Endodermal cell (in vitro differentiated cells): ENCODE measurements around the gene SEMA5A. TPM values are rescaled to one million over a fixed set of nuclear protein-coding genes. Genes with fewer than 3 reads are reported as not detected.

Experiments used
- DNase-seq: peaks from one replicate; pipeline ENCODE4 v3.0.0-alpha.2; 2017
- H3K27ac ChIP-seq: 2 replicates; pipeline ENCODE4 v1.5.1; 2013; ENCODE audit warnings: mild to moderate bottlenecking, low read depth, low read length, moderate library complexity
- H3K27me3 ChIP-seq: 2 replicates; pipeline ENCODE4 v1.6.1; 2013; ENCODE audit warnings: mild to moderate bottlenecking, low read length, moderate library complexity; ENCODE audit not compliant: insufficient read depth, control insufficient read depth, poor library complexity, severe bottlenecking
- H3K36me3 ChIP-seq: 2 replicates; pipeline ENCODE4 v1.7.0; 2013; ENCODE audit warnings: mild to moderate bottlenecking, low read length, moderate library complexity; ENCODE audit not compliant: control insufficient read depth, insufficient read depth
- H3K4me1 ChIP-seq: one replicate; pipeline ENCODE4 v1.7.0; 2013; ENCODE audit warnings: low read length; ENCODE audit not compliant: control insufficient read depth, insufficient read depth
- H3K4me3 ChIP-seq: 2 replicates; pipeline ENCODE4 v1.5.1; 2013; ENCODE audit warnings: mild to moderate bottlenecking, low read length, moderate library complexity
- H3K9ac ChIP-seq: 2 replicates; pipeline ENCODE4 v1.6.1; 2013; ENCODE audit warnings: mild to moderate bottlenecking, low read length, moderate library complexity; ENCODE audit not compliant: poor library complexity, severe bottlenecking; ENCODE audit errors: extremely low read depth
- H3K9me3 ChIP-seq: 2 replicates; pipeline ENCODE4 v1.6.1; 2013; ENCODE audit warnings: mild to moderate bottlenecking, low read length, moderate library complexity; ENCODE audit not compliant: control insufficient read depth
- H3K27ac Mint-ChIP-seq: 2 replicates; pipeline ENCODE4 v1.8.0; 2020; ENCODE audit warnings: mixed read lengths
- H3K27me3 Mint-ChIP-seq: 2 replicates; pipeline ENCODE4 v1.8.0; 2021; ENCODE audit warnings: mild to moderate bottlenecking, mixed read lengths; ENCODE audit not compliant: insufficient read depth
- H3K36me3 Mint-ChIP-seq: 2 replicates; pipeline ENCODE4 v1.8.0; 2020; ENCODE audit warnings: low read depth, mixed read lengths
- H3K4me1 Mint-ChIP-seq: 2 replicates; pipeline ENCODE4 v1.8.0; 2020; ENCODE audit warnings: mixed read lengths
- H3K4me3 Mint-ChIP-seq: 2 replicates; pipeline ENCODE4 v1.8.0; 2020; ENCODE audit warnings: mild to moderate bottlenecking, moderate library complexity, mixed read lengths
- H3K9me3 Mint-ChIP-seq: 2 replicates; pipeline ENCODE4 v1.8.0; 2020; ENCODE audit warnings: mild to moderate bottlenecking, mixed read lengths
- CTCF ChIP-seq: fragments of 200-600 bp; sonication (generic); conservative IDR thresholded peaks from 2 replicates; pipeline ENCODE4 v1.5.0; 2021; ENCODE audit warnings: antibody characterized with exemption, mild to moderate bottlenecking
- WGBS, 2 experiments: methylation state at CpG; one replicate each; pipeline versions ENCODE4 v1.1.5 to v1.1.7; 2013; ENCODE audit warnings: missing lambda C conversion rate in 2 of 2, mixed read lengths in 1 of 2; ENCODE audit not compliant: insufficient coverage in 1 of 2, insufficient read length in 1 of 2; 5-methylcytosine and 5-hydroxymethylcytosine counted together
- total RNA-seq, 2 donors: library from RNA; stranded (reverse); fragmentation: NEBNext Ultra II Directional in 1 of 2; extraction: Animal tissue kit (Norgen Biotek cat#: 25700) in 1 of 2; gene quantifications; 2 replicates in 1 of 2; 3 replicates in 1 of 2; pipeline ENCODE4 v1.2.1, GENCODE V29; 2021

The SEMA5A gene
- total RNA-seq, 2 donors from 2014 or later = 46.8 to 77.8 TPM

- DNase-seq = no peak
- Histone ChIP-seq H3K27ac (no peak overlapping the region), H3K9ac (no peak overlapping the region), H3K36me3 (peaks cover 33% of the 10 kb centered on the region), H3K4me3 (no peak overlapping the region), H3K9me3 (no peaks in the 10 kb centered on the region), H3K27me3 (no peaks in the 10 kb centered on the region), H3K4me1 (no peaks in the 10 kb centered on the region)
- H3K9me3 Mint-ChIP-seq = no peaks in the 10 kb centered on the region
- no peaks in the 10 kb centered on the region for H3K27me3 Mint-ChIP-seq
- WGBS, 2 experiments = 94 to 95% methylated on average over 4 of the region's 4 CpGs
- no peaks in the 10 kb centered on the region for H3K4me1 Mint-ChIP-seq
- H3K4me3 Mint-ChIP-seq = no peak overlapping the region
- TF ChIP-seq CTCF = no peak
- no peak overlapping the region for H3K27ac Mint-ChIP-seq
- H3K36me3 Mint-ChIP-seq = peaks cover 5% of the 10 kb centered on the region
These were observed 154.8 kb downstream of the SEMA5A start for GRCh38 chr5:9391080-9391479.

- H3K4me3 ChIP-seq = no peak overlapping the region
- DNase-seq = no peak
- H3K4me1 Mint-ChIP-seq = no peaks in the 10 kb centered on the region
These were observed 155.8 kb downstream of the SEMA5A start for GRCh38 chr5:9390113-9390512.

GRCh38 chr5:9388941-9389674 lies 156.8 kb downstream of the SEMA5A start:
- no peak overlapping the region for H3K4me3 ChIP-seq
- WGBS, 2 experiments = 93 to 98% methylated on average over 4 to 5 of the region's 5 CpGs

More at GRCh38 chr5:9390113-9390512, 155.8 kb downstream of the SEMA5A start:
- Mint-ChIP-seq H3K27ac (no peak overlapping the region), H3K9me3 (no peaks in the 10 kb centered on the region), H3K27me3 (no peaks in the 10 kb centered on the region), H3K36me3 (no peaks in the 10 kb centered on the region), H3K4me3 (no peak overlapping the region)
- Histone ChIP-seq H3K27me3 (no peaks in the 10 kb centered on the region), H3K36me3 (peaks cover 26% of the 10 kb centered on the region), H3K9ac (no peak overlapping the region), H3K9me3 (no peaks in the 10 kb centered on the region), H3K4me1 (no peaks in the 10 kb centered on the region), H3K27ac (no peak overlapping the region)
- 80 to 91% methylated on average over 1 of the region's 1 CpG for WGBS, 2 experiments
- no peak for TF ChIP-seq CTCF

More at GRCh38 chr5:9388941-9389674, 156.8 kb downstream of the SEMA5A start:
- Mint-ChIP-seq H3K9me3 (no peaks in the 10 kb centered on the region), H3K27me3 (no peaks in the 10 kb centered on the region), H3K36me3 (no peaks in the 10 kb centered on the region), H3K4me3 (no peak overlapping the region), H3K4me1 (no peaks in the 10 kb centered on the region), H3K27ac (no peak overlapping the region)
- Histone ChIP-seq H3K36me3 (peaks cover 24% of the 10 kb centered on the region), H3K9me3 (no peaks in the 10 kb centered on the region), H3K4me1 (no peaks in the 10 kb centered on the region), H3K27me3 (no peaks in the 10 kb centered on the region), H3K9ac (no peak overlapping the region), H3K27ac (no peak overlapping the region)
- no peak for TF ChIP-seq CTCF
- no peak for DNase-seq
